GM12878 (cell line): Measurements from ENCODE around the gene DIP2A. TPM values are rescaled to one million over a fixed set of nuclear protein-coding genes. Genes with fewer than 3 reads are reported as not detected.

Experiments
- ATAC-seq: fragments of 200-7000 bp; cut with Tn5 transposase; 3 replicates; pipeline ENCODE4 v1.9.1; 2020; ENCODE audit warnings: mild to moderate bottlenecking, moderate library complexity
- BruUV-seq: library from RNA; stranded (reverse); fragments of 400-500 nt; replicated peaks from 2 replicates; lab custom pipeline; 2021; lab: Mats Ljungman, UMichigan
- CTCF ChIA-PET: fragments of 300-600 bp; sonication (Branson Sonifier 250); formaldehyde crosslinking; extraction: SDS; loops from one replicate; lab custom pipeline; 2021; ENCODE audit warnings: inconsistent platforms; lab: Yijun Ruan, JAX
- POLR2A ChIA-PET: fragments of 350-600 bp; formaldehyde crosslinking; extraction: SDS; loops from one replicate; lab custom pipeline; 2021; ENCODE audit warnings: inconsistent platforms; lab: Charles Lee
- RAD21 ChIA-PET: fragments of 300-600 bp; sonication (Branson Sonifier 250); formaldehyde crosslinking; loops from one replicate; lab custom pipeline; 2023; ENCODE audit warnings: antibody characterized with exemption; ENCODE audit not compliant: unreplicated experiment; lab: Charles Lee
- SMC1A ChIA-PET: fragments of 300-600 bp; sonication (Branson Sonifier 250); formaldehyde crosslinking; loops from one replicate; lab custom pipeline; 2023; ENCODE audit not compliant: unreplicated experiment, uncharacterized antibody; lab: Charles Lee
- DNase-seq: peaks from one replicate; pipeline ENCODE4 v3.0.0-alpha.2; 2011; ENCODE audit warnings: low read depth, low spot score
- FAIRE-seq: peaks from 3 replicates; lab custom pipeline; 2011; peaks lifted over from hg19 to GRCh38; lab: Jason Lieb, UNC
- H2AFZ ChIP-seq: 2 replicates; pipeline ENCODE4 v1.6.0; 2011; ENCODE audit warnings: low read depth, low read length, control low read depth; ENCODE audit not compliant: control insufficient read depth
- H3K27ac ChIP-seq: 2 replicates; pipeline ENCODE4 v1.5.1; 2011; ENCODE audit warnings: control low read depth; ENCODE audit not compliant: control insufficient read depth, insufficient read depth
- H3K27me3 ChIP-seq, 2 experiments: replicated peaks in 1 of 2; 2 replicates each; pipeline versions ENCODE4 v1.6.0 to v1.6.1; 2011; ENCODE audit warnings: low read length in 1 of 2; ENCODE audit not compliant: control insufficient read depth in 2 of 2, insufficient read depth in 2 of 2
- H3K36me3 ChIP-seq, 2 experiments: 2 replicates each; pipeline ENCODE4 v1.5.1; 2011; ENCODE audit warnings: low read length in 1 of 2; ENCODE audit not compliant: control insufficient read depth in 2 of 2, insufficient read depth in 2 of 2
- H3K4me1 ChIP-seq: 2 replicates; pipeline ENCODE4 v1.6.1; 2011; ENCODE audit warnings: mild to moderate bottlenecking, low read length, moderate library complexity, mixed read lengths; ENCODE audit not compliant: control insufficient read depth, insufficient read depth
- H3K4me2 ChIP-seq: 2 replicates; pipeline ENCODE4 v1.6.0; 2011; ENCODE audit warnings: control low read depth; ENCODE audit not compliant: control insufficient read depth, insufficient read depth
- H3K4me3 ChIP-seq: fragments of 200-600 bp; sonication (generic); 2 replicates; pipeline ENCODE4 v1.5.1; 2016
- H3K79me2 ChIP-seq: 2 replicates; pipeline ENCODE4 v1.6.0; 2011; ENCODE audit warnings: low read length; ENCODE audit not compliant: control insufficient read depth, insufficient read depth
- H3K9ac ChIP-seq: 2 replicates; pipeline ENCODE4 v1.8.0; 2011; ENCODE audit warnings: low read length, control low read depth, mixed read lengths; ENCODE audit not compliant: control insufficient read depth, insufficient read depth
- H3K9me3 ChIP-seq: replicated peaks from 3 replicates; pipeline ENCODE4 v1.5.1; 2011; ENCODE audit warnings: mild to moderate bottlenecking, low read length; ENCODE audit not compliant: control insufficient read depth, insufficient read depth
- H4K20me1 ChIP-seq: 2 replicates; pipeline ENCODE4 v1.6.0; 2011; ENCODE audit not compliant: control insufficient read depth, insufficient read depth
- MTA3 ChIP-seq: IDR thresholded peaks from 2 replicates; pipeline ENCODE4 v1.6.1; 2012; ENCODE audit warnings: low read length, inconsistent platforms, borderline replicate concordance
- NFYA ChIP-seq: IDR thresholded peaks from 2 replicates; pipeline ENCODE4 v1.6.1; 2011; ENCODE audit warnings: low read depth, mild to moderate bottlenecking, low read length, improper control_type of control experiment, borderline replicate concordance
- PKNOX1 ChIP-seq: fragments of 450-650 bp; IDR thresholded peaks from 2 replicates; pipeline ENCODE4 v1.6.1; 2016; ENCODE audit warnings: mild to moderate bottlenecking
- POLR2A ChIP-seq: IDR thresholded peaks from 2 replicates; pipeline ENCODE4 v1.6.1; 2011; ENCODE audit warnings: low read depth, mild to moderate bottlenecking, low read length
- POU2F2 ChIP-seq: IDR thresholded peaks from 3 replicates; pipeline ENCODE4 v1.6.1; 2011; ENCODE audit warnings: low read depth, mild to moderate bottlenecking, low read length, borderline replicate concordance
- RFX5 ChIP-seq: IDR thresholded peaks from 2 replicates; pipeline ENCODE4 v1.6.1; 2011; ENCODE audit warnings: low read depth, low read length, improper control_type of control experiment
- ZBTB33 ChIP-seq: fragments of 450-650 bp; IDR thresholded peaks from 2 replicates; pipeline ENCODE4 v1.6.1; 2017; ENCODE audit warnings: mild to moderate bottlenecking
- ZNF384 ChIP-seq: IDR thresholded peaks from 2 replicates; pipeline ENCODE4 v1.6.1; 2012; ENCODE audit warnings: low read depth, mild to moderate bottlenecking, low read length, improper control_type of control experiment, borderline replicate concordance
- WGBS: methylation state at CpG from one replicate; pipeline ENCODE4 v1.1.6; 2016; ENCODE audit warnings: low lambda C conversion rate; ENCODE audit not compliant: insufficient replicate concordance, insufficient coverage; ENCODE audit errors: missing lambda C conversion rate; 5-methylcytosine and 5-hydroxymethylcytosine counted together
- in situ Hi-C: fragments of 300-500 bp; cut with MboI; formaldehyde crosslinking; loops from 9 replicates; pipeline ENCODE4 v1.14.3; 2018; ENCODE audit warnings: mixed read lengths
- intact Hi-C: fragments of 100-400 bp; cut with micrococcal nuclease; formaldehyde crosslinking; loops from one replicate; pipeline ENCODE4 v1.14.2; 2022; ENCODE audit not compliant: unreplicated experiment
- polyA plus RNA-seq, 11 experiments: library from polyadenylated mRNA; depleted of rRNA in 4 of 11; unstranded in 6 of 11; stranded (reverse) in 5 of 11; fragments of >200 nt; fragmentation: Nextera tagmentation in 4 of 11; fragmentation: Illumina TruSeq in 1 of 11; extraction: Ambion mirVana in 4 of 11; extraction: Trizol in 1 of 11; gene quantifications; 1 replicate in 1 of 11; 2 replicates in 10 of 11; pipeline versions ENCODE4 v1.2.1 to v1.2.3, GENCODE V29; 2011 to 2016; ENCODE audit warnings: inconsistent platforms in 2 of 11, missing spikeins in 2 of 11, low read depth in 1 of 11
- total RNA-seq, 4 experiments: library from RNA; depleted of rRNA in 3 of 4; stranded (reverse); fragments of >200 nt in 3 of 4; fragmentation: Illumina TruSeq in 1 of 4; extraction: Trizol in 1 of 4; gene quantifications; 2 replicates each; pipeline versions ENCODE4 v1.2.1 to v1.2.3, GENCODE V29; 2013 to 2021
- TF ChIP-seq, protein P1 (sequence below): fragments of 450-650 bp; conservative IDR thresholded peaks from 2 replicates; pipeline ENCODE4 v1.6.1; 2017; ENCODE audit warnings: mild to moderate bottlenecking, moderate library complexity

DIP2A gene
- total and polyA plus RNA-seq, 10 of the 15 experiments (the other 5 are each of a cell fraction or from before 2014, with no cell fraction given), result 1.7 to 25.5 (median 12.2) TPM

DNA sequence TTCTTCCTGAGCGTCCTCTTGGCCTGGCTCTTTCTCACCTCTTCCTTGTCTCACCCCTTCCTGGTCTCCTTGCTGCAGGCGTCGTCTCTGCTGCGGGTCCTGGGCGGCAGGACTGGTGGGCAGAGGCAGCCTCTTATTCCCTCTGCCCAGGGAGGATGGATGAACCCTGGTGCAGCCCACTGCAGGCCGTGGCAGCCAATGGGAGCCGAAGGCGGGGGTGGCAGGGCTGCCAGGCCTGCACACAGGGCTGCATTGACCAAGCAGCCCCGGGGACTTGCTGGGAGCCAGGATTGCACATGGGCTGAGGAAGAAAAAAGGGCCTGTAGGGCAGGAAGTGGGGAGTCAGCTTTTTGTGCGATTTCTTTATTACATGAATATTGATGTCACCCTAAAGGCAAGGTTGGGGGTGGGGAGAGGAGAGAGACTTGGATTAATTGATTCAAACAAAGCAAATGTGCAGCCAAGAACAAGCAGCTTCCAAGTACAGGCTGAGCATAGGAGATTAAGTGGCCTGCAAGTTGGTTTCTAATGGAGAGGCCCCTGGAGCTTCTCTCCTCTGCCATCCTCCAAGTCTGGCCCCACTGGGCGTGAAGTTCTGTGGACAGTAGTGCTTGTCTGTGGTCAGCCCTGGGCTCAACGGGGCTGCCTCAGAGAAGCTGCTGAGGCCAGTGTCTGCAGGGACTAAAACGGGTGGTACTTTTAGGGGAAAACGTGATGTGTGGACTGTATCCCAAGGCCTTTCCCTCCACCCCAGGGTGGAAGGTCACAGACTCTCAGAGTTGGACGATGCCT lies 146.5 kb downstream of the DIP2A start, which contains the start of gene S100B:
TSS of gene S100B (minus strand) at position 108 of the 792 bp plus-strand sequence. CDS start 2,667 bp downstream, outside the sequence.
- POLR2A ChIA-PET, result interaction anchor here (1.2 kb wide), 1 partner anchor 14 kb away, joined by 3 read pairs; no protein-coding TSS in a partner anchor
- CTCF ChIA-PET, result no interaction called here

DNA sequence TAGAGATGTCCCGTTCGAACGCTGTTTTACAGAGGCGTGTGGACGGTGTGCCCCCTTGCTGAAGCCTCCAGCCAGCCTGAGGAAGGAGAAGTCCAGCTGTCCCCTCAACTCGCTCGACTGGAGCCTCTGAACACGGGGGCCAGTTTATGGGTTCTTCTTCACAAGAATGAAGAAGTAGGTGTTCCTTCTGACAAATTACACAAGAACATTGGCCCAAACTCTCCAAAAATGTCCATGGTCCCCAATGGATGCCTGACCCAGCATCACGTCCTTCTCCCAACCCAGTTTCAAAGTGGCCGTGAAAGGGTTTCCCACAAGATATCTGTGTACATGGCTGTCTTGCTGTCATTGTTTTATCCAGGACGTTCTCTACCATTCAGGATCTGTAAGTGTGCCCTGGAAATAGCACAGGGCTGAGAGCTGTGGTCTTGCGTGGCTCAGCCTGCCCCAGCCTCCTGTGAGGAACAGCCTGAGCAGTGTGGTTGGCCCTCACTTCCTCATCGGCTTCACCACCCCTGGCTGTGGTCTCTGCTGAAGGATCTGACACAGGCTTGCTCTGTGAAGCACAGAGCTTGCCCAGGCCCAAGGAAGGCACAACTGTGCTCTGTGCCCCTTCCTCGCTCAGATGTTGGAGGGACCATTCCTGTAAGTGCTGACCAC lies 147.2 kb downstream of the DIP2A start:
- DNase-seq, result peak; percentile 32
- RAD21 ChIA-PET, result no interaction called here
- Histone ChIP-seq H2AFZ (peak overlapping the region; percentile 42), H3K4me1 (peaks cover 49% of the 10 kb centered on the region), H4K20me1 (no peaks in the 10 kb centered on the region), H3K4me2 (peak overlapping the region; percentile 52), H3K36me3 (no peaks in the 10 kb centered on the region), H3K27ac (peak overlapping the region; percentile 21), H3K9ac (peak overlapping the region; percentile 29; the same call in 1 of the 2 replicates), H3K27me3 (no peaks in the 10 kb centered on the region), H3K4me3 (no peak overlapping the region), H3K9me3 (no peaks in the 10 kb centered on the region; the same call in 2 of the 3 replicates), H3K79me2 (no peaks in the 10 kb centered on the region)
- 72% methylated on average over 14 of the region's 14 CpGs for WGBS
- no TSS peak for BruUV-seq
- peak; percentile 69 for ATAC-seq
- SMC1A ChIA-PET, result interaction anchor here (1.4 kb wide), 1 partner anchor 15 kb away, joined by 3 read pairs; no protein-coding TSS in a partner anchor
- in situ Hi-C loops (no loop called here), intact Hi-C loops (no loop called here)
- CTCF ChIA-PET, result no interaction called here
- peak; percentile 69 for FAIRE-seq
- POLR2A ChIA-PET, result interaction anchor here (1.1 to 1.2 kb wide), 2 partner anchors 14 to 86 kb away, joined by 3 read pairs; no protein-coding TSS in a partner anchor
- TF ChIP-seq ZNF384, result no peak
- TF ChIP-seq ZBTB33, result no peak
- TF ChIP-seq MTA3, result no peak
- TF ChIP-seq POU2F2, result no peak
- TF ChIP-seq RFX5, result no peak
- TF ChIP-seq NFYA, result no peak
- no peak for TF ChIP-seq PKNOX1
- TF ChIP-seq, protein P1, sequence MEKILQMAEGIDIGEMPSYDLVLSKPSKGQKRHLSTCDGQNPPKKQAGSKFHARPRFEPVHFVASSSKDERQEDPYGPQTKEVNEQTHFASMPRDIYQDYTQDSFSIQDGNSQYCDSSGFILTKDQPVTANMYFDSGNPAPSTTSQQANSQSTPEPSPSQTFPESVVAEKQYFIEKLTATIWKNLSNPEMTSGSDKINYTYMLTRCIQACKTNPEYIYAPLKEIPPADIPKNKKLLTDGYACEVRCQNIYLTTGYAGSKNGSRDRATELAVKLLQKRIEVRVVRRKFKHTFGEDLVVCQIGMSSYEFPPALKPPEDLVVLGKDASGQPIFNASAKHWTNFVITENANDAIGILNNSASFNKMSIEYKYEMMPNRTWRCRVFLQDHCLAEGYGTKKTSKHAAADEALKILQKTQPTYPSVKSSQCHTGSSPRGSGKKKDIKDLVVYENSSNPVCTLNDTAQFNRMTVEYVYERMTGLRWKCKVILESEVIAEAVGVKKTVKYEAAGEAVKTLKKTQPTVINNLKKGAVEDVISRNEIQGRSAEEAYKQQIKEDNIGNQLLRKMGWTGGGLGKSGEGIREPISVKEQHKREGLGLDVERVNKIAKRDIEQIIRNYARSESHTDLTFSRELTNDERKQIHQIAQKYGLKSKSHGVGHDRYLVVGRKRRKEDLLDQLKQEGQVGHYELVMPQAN, result no peak

More for the DNA sequence above, 146.5 kb downstream of the DIP2A start, which contains the start of gene S100B:
- peaks cover 43% of the 10 kb centered on the region for H3K4me1 ChIP-seq
- DNase-seq, result no peak
- H3K79me2 ChIP-seq, result no peaks in the 10 kb centered on the region
- FAIRE-seq, result no peak
- 53% methylated on average over 15 of the region's 15 CpGs for WGBS
- no peak within 1 kb of the TSS for H3K9ac ChIP-seq
- SMC1A ChIA-PET, result interaction anchor here (1.4 kb wide), 1 partner anchor 15 kb away, joined by 3 read pairs; no protein-coding TSS in a partner anchor
- H3K4me2 ChIP-seq, result peak within 1 kb of the TSS; percentile 52
- no peak for ATAC-seq
- H3K36me3 ChIP-seq, result no peaks in the 10 kb centered on the region
- H3K9me3 ChIP-seq, result no peaks in the 10 kb centered on the region
- H4K20me1 ChIP-seq, result no peaks in the 10 kb centered on the region
- peak within 1 kb of the TSS; percentile 42 for H2AFZ ChIP-seq
- H3K4me3 ChIP-seq, result no peak within 1 kb of the TSS
- no TSS peak for BruUV-seq
- RAD21 ChIA-PET, result no interaction called here
- H3K27ac ChIP-seq, result no peak within 1 kb of the TSS; the same call in 1 of the 2 replicates
- TF ChIP-seq POLR2A, result no peak
- in situ Hi-C loops (no loop called here), intact Hi-C loops (no loop called here)
- no peaks in the 10 kb centered on the region for H3K27me3 ChIP-seq
